DMS153 (cell line): ENCODE measurements around the gene AATK.

Source experiments
- DNase-seq: peaks from one replicate; lab custom pipeline; 2025; lab: John Stamatoyannopoulos, UW

AATK gene

DNA sequence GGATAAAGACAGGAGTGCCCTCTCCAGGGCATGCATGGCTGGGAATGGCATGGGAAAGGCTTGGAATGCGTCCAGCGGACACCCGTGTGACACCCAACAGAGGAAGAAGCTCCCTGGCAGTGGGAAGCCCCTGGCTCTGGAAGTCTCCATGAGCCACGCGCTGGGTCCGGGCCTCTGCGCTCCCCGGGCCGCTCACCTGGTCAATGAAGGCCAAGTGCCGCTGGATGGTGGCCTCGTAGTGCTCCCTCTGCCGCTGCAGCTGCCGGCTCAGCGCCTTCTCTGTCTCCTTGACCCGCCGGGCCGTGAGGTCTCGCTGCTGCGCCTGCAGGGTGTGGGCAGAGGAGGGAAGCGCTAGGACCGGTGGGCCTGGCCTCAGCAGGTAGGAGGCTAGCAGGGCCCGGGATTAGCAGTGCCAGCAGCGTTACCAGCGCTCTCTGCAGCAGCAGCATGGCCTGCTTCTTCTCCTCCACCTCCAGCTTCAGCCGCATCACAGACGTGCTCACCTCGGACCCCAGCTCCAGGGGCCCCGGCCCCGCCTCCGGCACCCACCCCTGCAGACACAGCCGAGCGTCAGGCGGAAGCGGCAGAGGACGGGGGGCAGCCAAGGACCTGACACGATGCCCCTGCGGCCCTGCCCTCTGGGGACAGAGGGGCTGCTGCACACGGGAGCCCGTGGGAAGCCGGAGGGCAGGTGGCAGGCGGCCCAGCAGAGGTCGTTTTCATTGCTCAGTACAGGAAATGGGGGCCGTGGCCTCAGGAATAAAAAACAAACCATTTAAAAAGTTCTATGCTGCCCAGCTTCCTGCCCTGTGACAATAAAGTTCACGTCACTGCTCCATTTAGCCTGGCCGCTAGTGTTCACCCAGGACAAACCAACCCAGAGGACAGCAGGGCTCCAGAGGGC is 30.7 kb upstream of the AATK start:
- no peak for DNase-seq

DNA sequence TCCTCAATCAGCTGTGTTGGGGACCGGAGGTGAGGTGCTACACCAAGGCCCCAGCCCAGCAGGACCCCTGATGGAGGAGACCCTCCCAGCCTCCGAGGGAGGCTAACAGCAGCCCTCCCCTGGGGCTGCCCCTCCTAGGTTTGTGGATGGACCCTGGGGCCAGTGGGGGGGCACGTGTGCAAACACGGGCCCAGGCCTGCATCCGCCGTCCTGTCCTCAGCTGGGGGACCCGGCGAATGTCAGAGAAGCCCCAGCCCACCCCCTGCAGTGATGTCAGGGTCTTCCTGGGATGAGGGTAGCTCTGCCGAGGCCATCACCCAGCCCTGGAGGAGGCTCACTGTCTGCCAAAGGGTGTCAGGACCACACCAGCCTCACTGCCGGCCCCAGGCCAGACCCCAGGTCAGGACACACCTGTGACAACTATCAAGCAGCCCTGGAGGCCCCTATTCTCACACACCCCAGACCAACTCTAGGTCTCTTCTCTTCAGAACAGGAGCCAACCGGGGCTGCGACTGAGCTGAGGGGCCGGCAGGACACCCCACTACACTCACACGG is 30.0 kb upstream of the AATK start:
- DNase-seq: no peak

DNA sequence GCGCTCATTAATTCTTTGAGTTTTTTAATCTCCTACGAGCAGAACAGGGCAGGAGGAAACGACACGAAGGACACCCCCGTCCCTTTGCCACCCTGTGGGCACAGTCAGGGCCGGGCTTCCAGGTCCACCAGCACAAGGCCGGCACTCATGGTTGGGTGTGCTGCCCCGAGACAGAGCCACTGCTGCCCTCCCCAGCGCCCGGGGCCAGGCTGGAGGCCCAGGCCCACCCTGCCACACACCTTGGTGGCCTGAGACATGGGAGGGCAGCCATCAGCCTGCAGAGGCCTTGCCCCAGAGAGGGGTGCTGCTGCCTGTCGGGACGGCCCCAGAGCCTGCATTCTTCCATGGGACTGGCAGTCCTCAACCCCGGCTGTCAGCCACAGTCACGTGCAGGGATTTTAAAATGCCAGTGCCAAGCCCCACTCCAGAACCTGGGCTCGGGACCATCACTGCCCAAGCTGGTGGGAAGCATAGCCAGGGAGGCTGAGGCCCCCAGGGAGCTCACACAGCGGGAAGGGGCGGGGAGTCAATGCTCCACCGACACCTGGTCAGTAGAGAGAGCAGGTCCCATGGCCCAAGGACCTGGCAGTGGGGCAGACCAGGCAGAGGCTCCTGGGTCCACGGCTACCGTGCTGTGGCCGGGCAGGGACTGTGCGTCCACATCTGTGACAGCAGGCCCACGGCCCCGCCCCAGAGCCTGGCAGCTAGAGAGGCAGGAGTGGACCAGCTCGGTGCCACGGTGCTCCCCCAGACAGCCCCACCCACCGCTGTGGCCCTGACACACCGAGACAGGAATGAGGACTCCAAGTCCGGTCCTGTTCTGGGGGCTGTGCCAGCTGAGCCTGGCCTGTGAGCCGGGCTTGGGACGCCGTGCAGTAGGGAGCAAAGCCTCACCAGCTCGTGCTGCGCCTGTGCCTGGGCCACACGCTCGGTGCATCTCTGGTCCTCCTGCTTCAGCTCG is 29.2 kb upstream of the AATK start:
- DNase-seq: no peak

DNA sequence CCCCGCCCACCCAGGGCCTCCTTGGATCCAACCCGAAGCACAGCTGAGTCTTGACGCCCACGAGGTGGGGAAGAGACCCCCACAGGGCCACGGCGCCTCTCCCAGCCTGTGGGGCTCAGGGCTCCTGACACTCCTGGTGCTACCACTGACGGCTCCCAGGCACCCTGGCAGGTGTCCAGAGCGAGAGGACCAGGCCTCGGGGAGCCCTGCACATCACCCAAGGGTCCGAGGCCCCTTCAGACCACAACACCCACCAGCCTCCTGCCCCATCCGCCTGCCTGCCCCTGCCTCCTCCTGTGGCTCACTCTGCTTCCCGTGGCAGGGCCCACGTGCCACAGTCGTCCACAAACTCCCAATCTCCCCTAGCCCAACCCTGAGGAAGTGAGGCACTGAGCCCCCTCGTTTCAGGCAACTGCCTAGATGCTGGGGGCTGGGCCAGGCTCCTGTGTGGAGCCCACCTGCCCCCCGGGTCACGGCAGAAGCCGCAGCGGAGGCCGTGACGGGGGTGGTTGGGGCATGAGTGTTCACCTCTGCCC is 28.3 kb upstream of the AATK start:
- no peak for DNase-seq

DNA sequence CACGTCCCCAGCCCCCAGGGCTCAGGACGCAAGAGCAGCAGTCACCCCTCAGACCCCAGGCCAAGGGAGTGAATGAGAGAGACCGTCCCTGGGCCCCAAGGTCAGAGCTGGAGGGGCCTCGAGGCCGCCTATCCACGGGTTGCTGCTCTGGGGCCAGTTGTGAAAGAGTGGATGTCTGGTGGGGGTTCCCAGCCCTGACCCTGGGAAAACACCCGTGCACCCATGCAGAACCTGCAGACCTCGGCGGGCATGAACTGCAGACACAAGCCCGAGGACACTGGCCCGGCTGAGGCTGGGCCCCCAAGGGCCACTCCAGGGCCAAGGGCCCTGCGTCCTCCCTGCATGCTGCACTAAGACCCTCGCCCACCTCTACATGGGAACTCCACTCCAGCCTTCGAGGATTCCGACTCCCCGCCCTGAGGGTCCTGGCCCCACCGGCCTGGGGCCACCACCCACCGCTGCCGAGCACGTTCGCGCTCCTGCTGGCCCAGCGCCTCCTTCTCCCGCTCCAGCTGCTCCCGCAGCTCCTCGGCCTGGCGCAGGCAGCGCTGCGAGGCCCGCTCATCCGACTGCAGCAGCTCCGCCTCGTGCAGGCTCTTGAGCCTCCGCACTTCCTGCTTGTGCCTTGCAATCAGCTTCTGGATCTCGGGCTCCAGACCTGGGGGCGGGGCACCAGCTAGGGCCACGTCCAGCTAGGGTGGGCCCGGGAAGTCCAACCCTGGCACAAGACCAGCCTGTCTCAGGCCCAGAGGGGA is 27.6 kb upstream of the AATK start:
- DNase-seq: no peak

DNA sequence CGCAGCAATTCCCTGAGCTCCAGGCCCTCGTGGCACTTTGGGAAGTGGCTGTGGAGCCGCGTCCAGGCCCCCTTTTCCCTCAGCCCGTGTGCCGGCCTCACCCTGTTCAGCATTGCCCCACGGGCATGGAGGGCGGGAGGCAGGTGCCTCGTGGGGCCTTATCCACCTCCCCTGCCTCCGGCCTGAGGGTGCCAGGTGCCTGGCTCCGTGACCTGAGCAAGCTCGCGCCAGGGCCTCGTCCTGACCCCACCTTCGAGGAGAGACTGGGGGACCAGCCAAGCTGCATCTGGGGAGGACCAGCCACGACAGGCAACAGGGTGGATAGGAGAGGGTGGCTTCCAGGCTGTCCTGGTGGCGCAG is 27.0 kb upstream of the AATK start:
- DNase-seq: no peak

DNA sequence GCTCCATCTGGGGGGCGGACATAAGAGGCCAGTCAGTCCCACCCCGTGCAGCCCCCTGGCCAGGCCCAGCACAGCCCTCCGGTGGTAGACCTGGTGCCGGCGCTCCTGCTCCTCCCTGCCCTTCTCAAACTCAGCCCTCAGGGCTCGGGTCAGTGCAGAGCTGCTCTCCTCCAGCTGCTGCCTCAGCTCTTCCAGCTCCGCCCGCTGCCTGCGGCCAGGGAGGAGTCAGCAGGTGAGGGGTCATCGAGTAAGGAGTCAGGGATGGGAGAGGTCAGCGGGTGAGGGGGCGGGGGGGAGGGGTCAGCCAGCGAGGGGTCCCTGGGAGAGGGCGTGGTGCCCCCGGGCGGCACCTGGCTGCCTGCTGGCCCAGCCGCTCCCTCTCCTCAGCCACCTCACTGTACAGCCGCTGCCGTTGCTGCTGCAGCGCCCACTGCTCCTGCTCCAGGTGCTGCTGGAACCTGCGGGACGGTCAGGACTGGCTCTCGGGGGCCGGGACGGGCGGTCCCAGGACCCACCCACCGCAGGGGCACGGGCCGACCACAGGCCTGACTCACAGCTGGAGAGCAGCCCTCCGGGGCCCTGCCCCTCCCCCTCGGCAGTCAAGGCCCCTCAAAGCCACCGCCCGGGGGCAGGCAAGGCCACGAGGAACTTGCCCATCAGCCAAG is 26.5 kb upstream of the AATK start:
- DNase-seq: no peak

DNA sequence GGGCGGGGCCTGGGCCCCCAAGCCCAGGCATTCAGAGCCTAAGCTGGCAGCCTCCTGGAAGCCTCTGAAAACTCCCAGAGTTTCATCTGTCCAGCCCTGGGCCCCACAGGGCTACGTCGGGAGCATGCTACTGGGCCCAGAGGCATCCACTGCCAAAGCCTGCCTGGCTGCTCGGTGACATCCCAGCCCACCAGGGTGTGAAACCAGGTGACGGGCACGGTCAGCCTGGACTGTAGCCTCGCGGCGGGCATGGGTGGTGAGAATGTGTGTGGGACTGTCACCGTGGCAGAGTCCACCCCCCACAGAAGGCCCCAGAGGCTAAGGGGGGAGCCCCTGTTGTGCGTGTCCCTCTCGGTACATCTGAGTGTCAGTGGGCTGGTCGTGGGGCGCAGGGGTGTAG is 25.6 kb upstream of the AATK start:
- no peak for DNase-seq

DNA sequence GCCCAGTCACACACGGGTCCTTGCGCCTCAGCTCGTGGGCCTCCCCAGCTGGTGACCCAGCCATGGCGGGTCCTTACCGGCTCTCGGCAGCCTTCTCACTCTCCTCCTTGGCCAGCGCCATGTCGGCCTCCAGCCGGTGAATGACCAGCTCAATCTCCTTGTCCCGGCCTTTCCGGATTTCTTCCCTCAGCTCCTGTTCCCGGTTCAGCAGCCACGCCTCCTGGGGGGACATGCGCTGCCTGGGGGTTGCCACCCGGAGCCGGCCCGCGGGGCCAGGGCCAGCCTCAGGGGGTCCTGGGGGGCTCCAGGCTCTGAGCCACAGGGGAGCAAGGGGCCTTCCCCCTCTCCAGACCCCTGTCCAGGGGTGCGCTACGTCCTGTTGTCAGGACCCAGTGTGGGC is 25.1 kb upstream of the AATK start:
- no peak for DNase-seq

DNA sequence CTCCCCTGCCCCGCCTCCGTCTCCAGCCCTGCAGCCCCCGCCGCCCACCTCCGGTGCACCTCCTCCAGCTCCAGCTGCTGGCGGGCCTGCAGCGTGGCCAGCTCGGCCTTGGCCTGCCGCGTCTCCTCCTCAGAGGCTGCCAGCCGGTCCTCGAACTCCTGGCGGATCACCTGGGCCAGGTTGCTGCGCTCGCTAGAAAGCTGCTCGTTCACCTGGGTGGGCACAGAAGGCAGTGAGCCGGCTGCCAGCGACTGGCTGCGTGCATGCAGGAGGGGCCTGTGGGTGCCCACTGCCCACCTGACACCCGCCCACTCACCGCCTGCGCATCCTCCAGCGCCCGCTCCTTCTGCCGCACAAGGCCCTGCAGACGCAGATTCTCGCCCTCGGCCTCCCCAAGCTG is 24.6 kb upstream of the AATK start:
- no peak for DNase-seq

DNA sequence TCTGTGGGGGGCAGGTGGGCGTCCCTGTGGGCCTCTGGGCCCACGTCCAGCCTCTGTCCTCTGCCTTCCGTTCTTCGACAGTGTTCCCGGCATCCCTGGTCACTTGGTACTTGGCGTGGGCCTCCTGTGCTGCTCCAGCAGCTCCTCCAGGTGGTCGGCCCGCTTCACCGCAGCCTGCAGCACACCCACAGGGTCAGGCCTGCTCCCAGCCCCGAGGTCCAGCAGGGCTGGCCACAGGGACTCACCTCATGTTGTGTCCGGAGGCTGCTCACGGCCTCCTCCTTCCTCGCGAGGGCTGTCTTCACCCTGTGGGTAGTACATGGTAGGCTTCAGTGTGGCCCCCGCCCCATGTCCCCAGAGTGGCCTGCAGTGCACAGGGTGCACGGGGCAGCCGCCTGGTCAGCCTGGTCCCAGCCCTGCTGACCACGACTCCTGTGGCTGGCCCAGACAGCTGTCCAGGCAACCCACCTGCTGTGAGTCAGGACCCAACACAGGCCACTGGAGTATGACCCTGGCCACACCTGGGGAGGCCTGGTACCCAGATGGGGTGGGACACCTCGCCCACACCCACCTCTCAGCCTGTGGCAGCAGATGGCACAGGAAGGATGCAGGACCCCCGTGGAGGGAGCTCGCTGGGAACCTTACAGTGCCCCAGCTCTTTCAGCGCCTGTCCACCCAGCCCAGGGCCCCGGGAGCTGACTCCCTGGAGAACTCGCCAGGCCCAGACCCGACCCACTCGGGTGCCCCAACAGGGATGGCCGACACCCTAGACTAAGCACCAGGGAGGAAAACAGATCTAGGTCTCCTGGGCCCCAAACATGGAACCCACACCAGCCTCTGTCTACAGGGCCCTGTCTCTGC is 23.9 kb upstream of the AATK start:
- no peak for DNase-seq

DNA sequence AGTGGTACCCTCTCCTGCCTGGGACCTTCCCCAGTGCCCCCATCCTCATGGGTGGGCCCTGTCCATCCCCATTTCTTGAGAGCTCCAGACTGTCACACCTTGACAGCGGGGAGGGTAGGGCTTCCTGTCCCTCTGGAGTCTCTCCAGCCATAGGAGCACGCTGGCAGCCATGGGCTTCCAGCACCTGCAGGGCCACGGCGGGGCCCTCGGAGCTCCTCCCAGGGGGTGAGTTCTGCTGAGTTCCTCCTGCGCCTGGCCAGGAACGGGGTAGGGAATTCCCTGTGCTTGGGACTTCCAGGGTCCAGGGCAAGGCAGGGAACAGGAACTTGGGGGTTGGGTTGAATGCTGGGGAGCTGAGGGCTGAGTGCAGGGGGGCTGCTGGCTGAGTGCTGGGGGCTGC is 23.0 kb upstream of the AATK start:
- DNase-seq: no peak

DNA sequence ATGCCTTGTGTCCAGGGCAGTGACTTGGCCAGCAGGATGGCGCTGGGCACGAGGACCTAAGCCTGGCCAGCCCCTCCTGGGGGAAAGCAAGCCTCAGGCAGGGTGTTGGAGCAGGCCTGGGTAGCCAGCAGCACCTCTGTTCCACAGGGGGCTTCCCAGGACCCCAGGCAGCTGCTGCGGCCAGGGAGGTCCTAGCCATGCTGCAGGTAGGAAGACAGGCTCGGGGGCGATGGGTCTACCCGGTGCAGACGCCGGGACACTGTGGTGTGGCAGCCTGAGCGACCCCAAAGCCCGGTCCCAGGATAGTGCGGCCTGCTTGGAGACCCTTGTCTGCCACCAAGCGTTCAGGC is 22.4 kb upstream of the AATK start:
- no peak for DNase-seq

DNA sequence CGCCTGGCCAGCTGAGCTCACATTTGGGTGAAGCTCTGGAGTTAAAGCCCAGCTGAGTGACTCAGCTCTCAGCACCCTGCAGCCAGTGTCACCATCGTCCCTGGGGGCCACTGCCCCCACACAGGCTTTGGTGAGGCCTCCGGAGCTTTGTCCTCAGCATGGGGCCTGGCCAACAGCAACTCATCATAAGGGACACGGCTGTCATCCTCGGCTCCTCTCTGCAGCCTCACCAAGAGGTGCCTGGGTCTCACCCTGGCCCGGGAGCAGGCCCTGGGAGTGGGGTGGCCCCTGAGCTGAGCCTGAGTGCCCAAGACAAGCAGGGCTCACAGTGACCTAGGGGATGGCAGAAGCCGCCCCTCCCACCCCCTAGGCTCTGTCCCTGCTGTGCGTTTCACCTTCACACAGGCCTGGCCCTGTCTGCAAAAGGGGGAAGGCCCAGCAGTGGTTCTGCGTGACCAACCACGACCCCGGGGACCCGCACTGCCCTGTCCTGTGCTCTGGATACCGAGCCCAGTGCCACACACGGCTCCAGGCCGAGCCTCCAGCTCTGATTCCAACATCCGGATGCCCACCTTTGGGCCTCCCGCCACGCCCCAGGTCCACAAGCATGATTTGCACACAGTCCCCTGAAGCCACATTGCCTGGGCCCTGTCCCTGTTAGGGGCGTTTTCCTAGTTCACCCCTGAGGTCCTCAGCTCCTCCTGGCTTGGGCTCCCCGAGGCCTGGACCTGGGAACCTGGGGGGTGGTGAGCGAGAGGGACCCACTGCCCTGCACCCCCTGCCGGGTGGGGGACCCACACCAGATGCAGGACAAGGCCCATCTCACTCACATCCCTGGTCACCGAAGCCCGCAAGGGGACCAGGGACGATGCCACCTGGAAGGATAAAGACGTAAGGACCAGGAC is 21.8 kb upstream of the AATK start:
- no peak for DNase-seq

DNA sequence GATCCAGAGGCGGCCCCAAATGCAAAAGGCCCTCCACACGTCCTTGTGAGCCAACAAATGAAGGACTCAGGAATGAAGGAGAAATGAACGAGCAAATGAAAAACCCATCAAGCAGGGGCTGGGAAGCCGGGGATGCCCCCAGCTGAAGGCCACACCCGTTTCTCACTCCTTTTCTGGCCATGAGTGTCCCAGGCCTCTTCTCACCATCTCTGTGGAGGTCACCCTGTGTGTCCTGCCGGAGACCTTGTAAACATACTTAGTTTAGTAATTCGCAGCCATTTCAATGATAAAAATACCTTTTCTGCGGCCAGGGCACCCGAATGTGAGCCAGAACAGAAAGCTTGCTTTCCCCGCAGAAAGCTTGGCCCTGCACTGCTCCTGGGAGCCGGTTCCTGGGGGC is 21.1 kb upstream of the AATK start:
- DNase-seq: no peak

DNA sequence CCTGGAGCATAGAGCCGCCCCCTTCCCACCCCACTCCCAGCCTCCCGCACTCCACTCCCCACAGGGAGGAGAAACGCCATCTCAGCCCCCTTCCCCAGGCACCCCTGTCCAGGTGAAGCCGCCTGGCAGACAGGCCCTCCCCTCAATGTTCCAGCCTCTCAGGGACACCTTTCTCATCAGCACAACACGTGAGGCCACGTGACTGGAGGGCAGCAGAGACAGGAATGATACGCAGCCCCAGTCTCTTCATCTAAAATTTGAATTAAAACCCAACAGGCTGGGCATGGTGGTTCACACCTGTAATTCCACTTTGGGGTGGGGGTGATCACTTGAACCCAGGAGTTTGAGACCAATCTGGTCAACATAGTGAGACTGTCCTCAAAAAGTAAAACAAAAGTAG is 20.2 kb upstream of the AATK start:
- DNase-seq: no peak

DNA sequence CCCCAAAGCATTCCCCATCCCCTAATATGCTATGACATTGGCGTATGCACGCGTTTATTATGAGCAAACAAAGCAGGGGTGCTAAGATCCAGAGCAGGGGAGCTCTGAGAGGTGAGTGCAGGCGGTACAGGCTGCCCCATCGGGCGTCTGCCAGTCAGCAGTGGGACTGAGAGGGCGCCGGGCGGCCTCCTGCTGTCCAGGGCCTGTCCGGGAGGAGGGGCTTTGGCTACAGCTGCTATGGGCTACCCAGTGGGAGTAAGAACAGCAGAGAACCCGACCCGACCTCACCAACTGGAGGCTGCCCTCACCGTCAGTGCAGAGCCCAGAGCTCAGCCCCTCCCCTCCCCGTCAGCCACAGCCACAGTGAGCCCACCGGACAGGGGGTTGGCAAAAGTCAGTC is 18.5 kb upstream of the AATK start:
- DNase-seq: no peak

DNA sequence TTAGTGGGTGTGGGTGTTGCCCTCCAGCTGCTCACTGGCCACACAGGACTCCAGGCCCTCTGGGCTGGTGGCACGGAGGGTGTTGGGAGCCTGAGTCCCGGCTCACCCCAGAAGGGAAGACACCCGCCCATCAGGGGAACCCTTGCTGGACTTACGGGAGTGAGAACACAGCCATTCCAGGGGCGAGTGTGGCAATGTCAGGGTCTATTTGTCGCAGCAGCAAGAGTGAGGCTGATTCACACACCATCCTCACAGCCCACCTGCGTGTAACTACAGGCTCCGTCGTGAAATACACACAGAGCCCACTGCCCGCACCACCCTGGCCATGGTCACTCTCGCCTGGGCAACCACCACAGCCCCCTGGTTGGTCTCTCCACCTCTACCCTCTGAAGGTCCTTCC is 17.8 kb upstream of the AATK start:
- no peak for DNase-seq

DNA sequence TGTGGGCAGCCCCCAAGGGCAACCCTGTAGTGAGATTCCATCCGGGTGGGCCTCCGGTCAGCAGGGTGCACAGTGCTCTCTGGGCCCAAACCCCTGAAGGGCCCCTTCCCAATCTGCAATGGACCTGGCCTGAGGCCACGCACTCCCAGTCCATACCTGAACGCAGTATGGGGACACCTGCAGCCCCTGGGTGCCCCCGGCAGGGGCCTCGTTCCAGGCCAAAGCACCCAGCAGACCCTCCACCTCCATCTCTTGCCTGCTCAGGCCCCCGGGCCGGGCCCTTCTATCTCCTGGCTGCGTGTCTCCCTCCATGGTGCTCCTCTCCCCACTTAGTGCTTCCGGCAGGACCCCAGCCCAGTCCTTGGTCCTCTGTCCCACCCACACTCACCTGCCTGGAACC is 17.3 kb upstream of the AATK start:
- no peak for DNase-seq
